Astrocyte (in vitro differentiated cells and primary cell): ENCODE data around the gene WWC2. TPM values are rescaled to one million over a fixed set of nuclear protein-coding genes. Genes with fewer than 3 reads are reported as not detected.

Experiments
- DNase-seq: peaks from one replicate; pipeline ENCODE4 v3.0.0-alpha.2; 2010; ENCODE audit warnings: low read depth
- FAIRE-seq: peaks from 2 replicates; lab custom pipeline; 2011; peaks lifted over from hg19 to GRCh38; lab: Jason Lieb, UNC
- H2AFZ ChIP-seq: 2 replicates; pipeline ENCODE4 v1.6.0; 2012; ENCODE audit warnings: low read depth, low read length, inconsistent platforms
- H3K27ac ChIP-seq: 2 replicates; pipeline ENCODE4 v1.5.1; 2011; ENCODE audit warnings: low read depth, low read length, inconsistent platforms
- H3K27me3 ChIP-seq: 2 replicates; pipeline ENCODE4 v1.6.0; 2011; ENCODE audit warnings: low read length, inconsistent platforms; ENCODE audit not compliant: insufficient read depth
- H3K36me3 ChIP-seq: 2 replicates; pipeline ENCODE4 v1.5.1; 2011; ENCODE audit warnings: low read length, inconsistent platforms; ENCODE audit not compliant: insufficient read depth
- H3K4me1 ChIP-seq: 2 replicates; pipeline ENCODE4 v1.5.1; 2011; ENCODE audit warnings: low read length, inconsistent platforms; ENCODE audit not compliant: insufficient read depth
- H3K4me2 ChIP-seq: 2 replicates; pipeline ENCODE4 v1.6.0; 2012; ENCODE audit warnings: low read length, inconsistent platforms
- H3K4me3 ChIP-seq: 2 replicates; pipeline ENCODE4 v1.5.1; 2011; ENCODE audit warnings: low read depth, mild to moderate bottlenecking, low read length, inconsistent platforms; ENCODE audit not compliant: insufficient read depth
- H3K79me2 ChIP-seq: 2 replicates; pipeline ENCODE4 v1.6.0; 2012; ENCODE audit warnings: mild to moderate bottlenecking, low read length, inconsistent platforms; ENCODE audit not compliant: insufficient read depth
- H3K9ac ChIP-seq: 2 replicates; pipeline ENCODE4 v1.6.0; 2012; ENCODE audit warnings: mild to moderate bottlenecking, low read length, inconsistent platforms
- H3K9me3 ChIP-seq: 2 replicates; pipeline ENCODE4 v1.5.1; 2012; ENCODE audit warnings: low read depth, mild to moderate bottlenecking, low read length, inconsistent platforms; ENCODE audit not compliant: insufficient read depth
- H4K20me1 ChIP-seq: 2 replicates; pipeline ENCODE4 v1.6.0; 2012; ENCODE audit warnings: low read length, inconsistent platforms; ENCODE audit not compliant: insufficient read depth
- H3K27ac Mint-ChIP-seq: one replicate; pipeline ENCODE4 v1.8.0; 2021; ENCODE audit warnings: mild to moderate bottlenecking, mixed read lengths; ENCODE audit not compliant: unreplicated experiment
- H3K27me3 Mint-ChIP-seq: one replicate; pipeline ENCODE4 v1.8.0; 2021; ENCODE audit warnings: low read depth, mixed read lengths; ENCODE audit not compliant: unreplicated experiment
- H3K36me3 Mint-ChIP-seq: one replicate; pipeline ENCODE4 v1.8.0; 2021; ENCODE audit warnings: low read depth, mixed read lengths; ENCODE audit not compliant: unreplicated experiment
- H3K4me1 Mint-ChIP-seq: one replicate; pipeline ENCODE4 v1.8.0; 2021; ENCODE audit warnings: low read depth, mixed read lengths; ENCODE audit not compliant: unreplicated experiment
- H3K4me3 Mint-ChIP-seq: one replicate; pipeline ENCODE4 v1.8.0; 2021; ENCODE audit warnings: mild to moderate bottlenecking, moderate library complexity, mixed read lengths; ENCODE audit not compliant: unreplicated experiment
- H3K9me3 Mint-ChIP-seq: one replicate; pipeline ENCODE4 v1.8.0; 2021; ENCODE audit warnings: mild to moderate bottlenecking, mixed read lengths; ENCODE audit not compliant: unreplicated experiment
- EZH2 ChIP-seq: IDR thresholded peaks from 2 replicates; pipeline ENCODE4 v1.6.1; 2012; ENCODE audit warnings: mild to moderate bottlenecking, low read length, inconsistent platforms; ENCODE audit not compliant: insufficient read depth
- total RNA-seq: library from RNA; stranded (reverse); gene quantifications from 2 replicates; pipeline ENCODE4 v1.2.1, GENCODE V29; 2021
- TF ChIP-seq, protein P1 (sequence below): IDR thresholded peaks from 2 replicates; pipeline ENCODE4 v1.5.1; 2011; ENCODE audit warnings: low read depth, mild to moderate bottlenecking, inconsistent platforms, low read length, moderate library complexity; ENCODE audit not compliant: insufficient read depth

The WWC2 gene
- total RNA-seq, 1 donor from 2014 or later, result 62.6 TPM

DNA sequence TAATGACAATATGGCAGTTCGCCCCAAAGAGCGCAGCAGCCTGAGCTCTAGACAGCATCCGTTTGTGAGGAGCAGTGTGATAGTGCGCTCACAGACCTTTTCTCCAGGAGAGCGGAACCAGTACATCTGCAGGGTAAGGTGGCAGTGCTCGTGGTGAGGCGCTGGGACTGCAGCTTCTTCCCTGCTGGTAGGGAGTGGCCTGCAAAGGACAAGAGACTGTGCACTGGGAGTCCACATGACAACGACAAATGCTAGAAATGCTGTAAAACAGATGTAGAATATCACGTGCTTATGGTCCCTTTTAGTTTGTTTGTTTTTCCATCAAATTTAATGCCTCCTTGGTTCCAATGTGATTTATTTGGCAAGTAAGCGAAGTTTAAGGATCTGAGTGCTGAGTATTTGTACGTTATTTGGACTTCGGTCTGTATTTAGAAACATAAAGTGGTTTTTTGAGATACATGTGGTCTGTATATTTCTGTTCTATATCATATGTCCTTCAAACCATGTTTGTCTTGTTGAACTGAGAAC, 185.3 kb downstream of the WWC2 start:
- Mint-ChIP-seq H3K4me3 (no peak overlapping the region), H3K27ac (no peak overlapping the region)
- no peak for FAIRE-seq

DNA sequence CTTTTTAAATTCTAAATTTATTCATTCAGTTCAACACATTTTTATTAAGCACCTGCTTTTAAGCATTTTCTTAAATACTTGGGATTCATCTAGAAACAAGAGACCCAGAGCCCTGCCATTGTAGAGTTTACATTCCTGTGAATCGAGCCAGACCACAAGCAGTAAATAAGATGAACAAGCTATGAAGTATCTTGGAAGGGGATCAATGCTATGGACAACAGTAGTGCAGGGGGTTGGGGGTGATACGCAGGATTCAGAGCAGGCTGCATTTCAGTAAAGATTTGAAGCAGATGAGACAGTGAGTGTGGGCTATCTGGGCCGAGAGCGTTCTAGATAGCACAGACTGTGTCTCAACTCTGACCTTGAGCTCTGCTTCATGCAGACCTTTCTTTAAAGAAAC, 185.9 kb downstream of the WWC2 start:
- Mint-ChIP-seq H3K36me3 (peaks cover 22% of the 10 kb centered on the region), H3K4me3 (no peak overlapping the region)
- peak; percentile 83 for DNase-seq

More for the DNA sequence above, 185.3 kb downstream of the WWC2 start:
- no peaks in the 10 kb centered on the region for H3K9me3 Mint-ChIP-seq
- H3K27me3 ChIP-seq, result no peaks in the 10 kb centered on the region
- H3K36me3 Mint-ChIP-seq, result peaks cover 21% of the 10 kb centered on the region
- H4K20me1 ChIP-seq, result no peaks in the 10 kb centered on the region
- H2AFZ ChIP-seq, result no peak overlapping the region
- DNase-seq, result no peak
- no peaks in the 10 kb centered on the region for H3K27me3 Mint-ChIP-seq
- H3K36me3 ChIP-seq, result peaks cover 27% of the 10 kb centered on the region
- no peak overlapping the region for H3K4me2 ChIP-seq
- H3K4me1 ChIP-seq, result peaks cover 7% of the 10 kb centered on the region
- H3K4me1 Mint-ChIP-seq, result peaks cover 2% of the 10 kb centered on the region
- no peak overlapping the region for H3K9ac ChIP-seq
- H3K27ac ChIP-seq, result no peak overlapping the region
- H3K9me3 ChIP-seq, result no peaks in the 10 kb centered on the region
- H3K4me3 ChIP-seq, result no peak overlapping the region
- no peaks in the 10 kb centered on the region for H3K79me2 ChIP-seq
- TF ChIP-seq, protein P1, sequence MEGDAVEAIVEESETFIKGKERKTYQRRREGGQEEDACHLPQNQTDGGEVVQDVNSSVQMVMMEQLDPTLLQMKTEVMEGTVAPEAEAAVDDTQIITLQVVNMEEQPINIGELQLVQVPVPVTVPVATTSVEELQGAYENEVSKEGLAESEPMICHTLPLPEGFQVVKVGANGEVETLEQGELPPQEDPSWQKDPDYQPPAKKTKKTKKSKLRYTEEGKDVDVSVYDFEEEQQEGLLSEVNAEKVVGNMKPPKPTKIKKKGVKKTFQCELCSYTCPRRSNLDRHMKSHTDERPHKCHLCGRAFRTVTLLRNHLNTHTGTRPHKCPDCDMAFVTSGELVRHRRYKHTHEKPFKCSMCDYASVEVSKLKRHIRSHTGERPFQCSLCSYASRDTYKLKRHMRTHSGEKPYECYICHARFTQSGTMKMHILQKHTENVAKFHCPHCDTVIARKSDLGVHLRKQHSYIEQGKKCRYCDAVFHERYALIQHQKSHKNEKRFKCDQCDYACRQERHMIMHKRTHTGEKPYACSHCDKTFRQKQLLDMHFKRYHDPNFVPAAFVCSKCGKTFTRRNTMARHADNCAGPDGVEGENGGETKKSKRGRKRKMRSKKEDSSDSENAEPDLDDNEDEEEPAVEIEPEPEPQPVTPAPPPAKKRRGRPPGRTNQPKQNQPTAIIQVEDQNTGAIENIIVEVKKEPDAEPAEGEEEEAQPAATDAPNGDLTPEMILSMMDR, result no peak
- no peak for TF ChIP-seq EZH2

DNA sequence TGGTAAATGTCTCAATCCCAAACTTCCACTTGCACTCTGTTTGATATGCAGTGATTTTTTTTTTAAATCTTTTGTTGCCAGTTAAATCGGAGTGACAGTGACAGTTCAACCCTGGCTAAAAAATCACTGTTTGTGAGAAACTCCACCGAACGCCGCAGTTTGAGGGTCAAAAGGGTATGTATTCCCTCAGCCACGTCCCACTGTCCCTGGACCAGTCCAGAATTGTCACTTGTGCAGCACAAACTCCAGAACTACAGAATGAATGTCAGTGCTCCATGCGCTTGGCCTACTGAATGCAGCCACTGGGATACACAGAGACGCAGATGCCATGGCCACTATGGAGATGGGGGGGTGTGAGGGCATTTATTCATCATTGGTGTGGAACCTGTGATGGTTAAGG, 186.8 kb downstream of the WWC2 start:
- H3K4me3 Mint-ChIP-seq, result no peak overlapping the region
- H3K4me1 ChIP-seq, result peaks cover 7% of the 10 kb centered on the region
- DNase-seq, result no peak
- no peak for TF ChIP-seq EZH2
- TF ChIP-seq, protein P1, result no peak
- H3K27ac ChIP-seq, result no peak overlapping the region
- H3K79me2 ChIP-seq, result no peaks in the 10 kb centered on the region
- H3K9me3 ChIP-seq, result no peaks in the 10 kb centered on the region
- peaks cover 21% of the 10 kb centered on the region for H3K36me3 Mint-ChIP-seq
- H3K4me1 Mint-ChIP-seq, result peaks cover 2% of the 10 kb centered on the region
- H4K20me1 ChIP-seq, result no peaks in the 10 kb centered on the region
- H3K27ac Mint-ChIP-seq, result no peak overlapping the region
- no peaks in the 10 kb centered on the region for H3K27me3 Mint-ChIP-seq
- no peak overlapping the region for H3K4me3 ChIP-seq
- FAIRE-seq, result no peak
- no peak overlapping the region for H2AFZ ChIP-seq
- no peaks in the 10 kb centered on the region for H3K9me3 Mint-ChIP-seq
- H3K4me2 ChIP-seq, result no peak overlapping the region
- no peak overlapping the region for H3K9ac ChIP-seq
- no peaks in the 10 kb centered on the region for H3K27me3 ChIP-seq
- H3K36me3 ChIP-seq, result peaks cover 30% of the 10 kb centered on the region

More for the DNA sequence above, 185.9 kb downstream of the WWC2 start:
- no peak overlapping the region for H3K9ac ChIP-seq
- no peaks in the 10 kb centered on the region for H3K27me3 ChIP-seq
- no peak for FAIRE-seq
- TF ChIP-seq, protein P1, result no peak
- no peak for TF ChIP-seq EZH2
- no peak overlapping the region for H2AFZ ChIP-seq
- no peaks in the 10 kb centered on the region for H4K20me1 ChIP-seq
- Mint-ChIP-seq H3K9me3 (no peaks in the 10 kb centered on the region), H3K27me3 (no peaks in the 10 kb centered on the region), H3K27ac (no peak overlapping the region), H3K4me1 (peaks cover 2% of the 10 kb centered on the region)
- peaks cover 7% of the 10 kb centered on the region for H3K4me1 ChIP-seq
- no peak overlapping the region for H3K27ac ChIP-seq
- no peak overlapping the region for H3K4me3 ChIP-seq
- peaks cover 27% of the 10 kb centered on the region for H3K36me3 ChIP-seq
- no peak overlapping the region for H3K4me2 ChIP-seq
- H3K79me2 ChIP-seq, result no peaks in the 10 kb centered on the region
- H3K9me3 ChIP-seq, result no peaks in the 10 kb centered on the region
